GM06990 (cell line): ENCODE results near the gene RAB7B.

ENCODE experiments used
- DNase-seq: peaks from one replicate; pipeline ENCODE4 v3.0.0-alpha.2; 2011; ENCODE audit not compliant: insufficient read length; ENCODE audit errors: extremely low read depth
- H3K27me3 ChIP-seq: replicated peaks from 2 replicates; pipeline ENCODE4 v1.6.0; 2011; ENCODE audit warnings: low read length; ENCODE audit not compliant: control insufficient read depth, insufficient read depth
- H3K36me3 ChIP-seq: 2 replicates; pipeline ENCODE4 v1.5.1; 2011; ENCODE audit warnings: low read length; ENCODE audit not compliant: control insufficient read depth, insufficient read depth
- H3K4me3 ChIP-seq: replicated peaks from 2 replicates; pipeline ENCODE4 v1.5.1; 2011; ENCODE audit warnings: low read depth, mild to moderate bottlenecking, control low read depth, low read length
- TF ChIP-seq, protein P1 (sequence below): IDR thresholded peaks from 2 replicates; pipeline ENCODE4 v1.5.1; 2011; ENCODE audit warnings: low read length, control low read depth, mild to moderate bottlenecking, inconsistent platforms; ENCODE audit not compliant: insufficient read depth, poor library complexity, severe bottlenecking

The RAB7B gene

DNA sequence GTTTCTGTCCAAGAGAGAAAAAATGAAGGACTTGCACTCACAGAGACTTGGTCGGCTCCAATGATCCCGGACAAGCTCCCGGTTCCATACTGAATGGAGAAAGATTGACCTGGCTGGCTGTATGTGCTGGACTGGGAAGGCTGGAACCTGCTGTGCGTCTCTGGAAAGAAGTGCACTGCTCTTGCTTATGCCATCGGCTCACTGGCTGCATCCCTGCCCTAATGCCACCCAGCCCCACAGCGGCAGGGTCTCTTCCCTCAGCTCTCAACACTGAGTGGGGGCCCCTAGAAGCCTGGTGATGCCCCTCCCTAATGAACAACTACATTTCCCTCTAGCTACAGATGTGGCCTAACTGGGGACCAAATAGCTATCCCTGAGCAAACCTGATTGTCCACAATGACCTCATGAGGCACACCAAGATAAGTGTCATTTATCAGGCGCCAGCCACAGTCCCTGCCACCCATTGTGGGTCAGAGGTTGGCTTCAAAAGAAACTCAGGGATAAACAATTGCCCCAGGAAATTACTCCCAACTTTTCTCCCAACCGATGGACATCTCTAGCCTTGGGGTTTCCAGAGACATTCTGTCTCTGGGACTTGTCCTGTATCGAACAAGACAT lies 17.9 kb upstream of the RAB7B start:
- TF ChIP-seq, protein P1, sequence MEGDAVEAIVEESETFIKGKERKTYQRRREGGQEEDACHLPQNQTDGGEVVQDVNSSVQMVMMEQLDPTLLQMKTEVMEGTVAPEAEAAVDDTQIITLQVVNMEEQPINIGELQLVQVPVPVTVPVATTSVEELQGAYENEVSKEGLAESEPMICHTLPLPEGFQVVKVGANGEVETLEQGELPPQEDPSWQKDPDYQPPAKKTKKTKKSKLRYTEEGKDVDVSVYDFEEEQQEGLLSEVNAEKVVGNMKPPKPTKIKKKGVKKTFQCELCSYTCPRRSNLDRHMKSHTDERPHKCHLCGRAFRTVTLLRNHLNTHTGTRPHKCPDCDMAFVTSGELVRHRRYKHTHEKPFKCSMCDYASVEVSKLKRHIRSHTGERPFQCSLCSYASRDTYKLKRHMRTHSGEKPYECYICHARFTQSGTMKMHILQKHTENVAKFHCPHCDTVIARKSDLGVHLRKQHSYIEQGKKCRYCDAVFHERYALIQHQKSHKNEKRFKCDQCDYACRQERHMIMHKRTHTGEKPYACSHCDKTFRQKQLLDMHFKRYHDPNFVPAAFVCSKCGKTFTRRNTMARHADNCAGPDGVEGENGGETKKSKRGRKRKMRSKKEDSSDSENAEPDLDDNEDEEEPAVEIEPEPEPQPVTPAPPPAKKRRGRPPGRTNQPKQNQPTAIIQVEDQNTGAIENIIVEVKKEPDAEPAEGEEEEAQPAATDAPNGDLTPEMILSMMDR, result no peak
- Histone ChIP-seq H3K27me3 (peaks cover 2% of the 10 kb centered on the region), H3K4me3 (no peak overlapping the region), H3K36me3 (no peaks in the 10 kb centered on the region)
- DNase-seq, result no peak

DNA sequence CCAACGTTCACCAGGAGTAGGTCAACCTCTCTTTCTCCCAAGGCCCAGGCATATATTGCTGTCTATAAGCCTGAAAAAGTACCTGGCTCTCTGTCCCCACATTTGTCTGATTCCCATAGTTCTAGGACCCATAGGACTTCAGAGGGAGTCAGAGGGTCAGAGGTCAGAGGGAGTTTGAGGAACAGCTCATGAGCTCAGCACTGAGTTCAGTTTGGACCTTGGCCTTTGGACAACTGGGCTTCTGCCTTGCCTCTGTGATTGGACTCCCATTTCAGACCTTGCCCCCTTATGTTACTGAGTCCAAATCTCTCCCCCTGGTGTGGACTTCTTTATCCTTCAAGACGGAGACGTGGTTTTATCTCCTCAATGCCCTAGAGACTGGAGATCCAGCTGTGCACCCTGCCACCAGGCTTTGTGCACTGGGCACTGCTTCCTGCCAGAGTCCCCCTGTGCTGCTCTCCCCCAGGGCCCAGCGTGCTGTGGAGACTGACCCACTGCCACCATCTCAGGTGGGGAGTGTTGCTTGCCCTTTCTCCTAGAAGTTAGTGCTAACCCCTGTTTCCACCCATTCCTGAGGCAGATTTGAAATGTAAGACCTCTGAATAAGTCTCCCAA lies 17.3 kb upstream of the RAB7B start:
- TF ChIP-seq, protein P1, result no peak
- DNase-seq, result no peak
- Histone ChIP-seq H3K27me3 (peaks cover 2% of the 10 kb centered on the region), H3K36me3 (no peaks in the 10 kb centered on the region), H3K4me3 (no peak overlapping the region)

DNA sequence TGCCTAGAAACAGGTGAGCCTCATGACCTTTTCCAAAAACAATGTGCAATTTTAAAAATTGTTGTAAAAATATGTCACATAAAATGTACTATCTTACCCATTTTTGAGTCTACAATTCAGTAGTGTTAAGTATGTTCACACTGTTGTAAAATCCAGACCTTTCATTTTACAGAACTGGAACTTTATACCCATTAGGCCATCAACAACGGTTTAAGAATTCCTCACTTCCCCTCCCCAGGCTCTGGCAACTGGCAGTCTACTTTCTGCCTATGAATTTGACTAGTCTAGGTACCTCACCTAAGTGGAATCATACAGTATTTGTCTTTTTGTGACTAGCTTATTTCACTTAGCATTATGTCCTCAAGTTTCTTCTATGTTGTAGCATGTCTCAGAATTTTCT lies 11.9 kb upstream of the RAB7B start:
- TF ChIP-seq, protein P1, result no peak
- Histone ChIP-seq H3K4me3 (no peak overlapping the region), H3K27me3 (no peaks in the 10 kb centered on the region), H3K36me3 (no peaks in the 10 kb centered on the region)
- DNase-seq, result no peak

DNA sequence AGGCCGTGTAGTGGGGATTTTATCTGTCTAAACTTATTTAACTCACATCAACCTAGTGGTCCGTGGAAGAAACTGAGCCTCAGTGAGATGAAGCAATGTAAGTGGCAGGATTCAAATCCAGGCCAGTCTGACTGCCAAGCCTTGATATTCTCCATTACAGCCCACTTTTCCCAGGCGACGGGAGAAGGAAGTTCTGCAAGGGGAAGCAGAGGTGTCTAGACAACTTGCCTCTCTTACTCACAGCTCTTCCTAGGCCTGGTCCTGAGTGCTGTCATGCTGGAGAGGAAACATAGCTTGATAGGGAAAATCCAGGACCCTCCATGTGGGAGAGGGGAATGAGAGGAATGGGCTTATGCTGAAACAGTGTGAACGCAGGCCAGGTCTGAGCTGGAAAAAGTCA lies 11.4 kb upstream of the RAB7B start:
- DNase-seq, result no peak
- H3K4me3 ChIP-seq, result no peak overlapping the region
- TF ChIP-seq, protein P1, result no peak
- H3K27me3 ChIP-seq, result no peaks in the 10 kb centered on the region
- no peaks in the 10 kb centered on the region for H3K36me3 ChIP-seq

DNA sequence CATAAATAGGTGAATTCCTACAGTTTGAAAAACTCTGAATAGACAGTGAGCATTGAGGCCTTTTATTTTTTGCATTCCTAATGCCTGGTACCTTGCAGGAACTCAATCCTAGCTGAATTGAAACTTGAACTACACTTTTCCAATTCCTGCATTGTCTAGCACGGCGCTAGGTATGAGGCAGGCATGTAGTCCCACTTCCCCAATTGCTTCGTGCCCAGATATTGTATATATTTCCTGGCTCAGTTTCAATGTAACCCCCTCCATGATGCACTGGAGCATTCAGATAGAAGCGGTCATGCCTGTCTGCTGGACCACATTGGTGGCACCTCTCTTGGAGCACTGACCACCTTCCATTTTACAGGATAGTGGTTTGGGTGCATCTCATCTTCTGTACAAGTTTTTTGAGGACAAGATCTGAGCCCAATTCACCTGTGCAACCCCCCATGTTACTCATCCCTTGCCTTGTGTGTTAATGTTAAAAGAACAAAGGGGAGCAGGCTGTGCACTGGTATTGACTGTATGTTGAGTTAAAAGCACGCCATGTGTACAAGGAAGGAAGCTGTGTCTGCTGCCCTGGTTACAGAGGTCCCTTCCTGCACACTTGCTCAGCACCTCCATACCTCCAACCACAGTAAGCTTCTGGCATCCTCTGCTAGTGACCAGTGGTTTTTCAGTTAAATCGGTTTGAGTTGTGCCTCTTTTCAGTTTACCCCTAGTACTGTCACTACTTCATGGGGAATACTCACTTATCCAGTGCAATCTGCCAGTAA lies 10.0 kb upstream of the RAB7B start:
- Histone ChIP-seq H3K4me3 (no peak overlapping the region), H3K36me3 (no peaks in the 10 kb centered on the region), H3K27me3 (no peaks in the 10 kb centered on the region)
- TF ChIP-seq, protein P1, result no peak
- DNase-seq, result no peak
